Uterus (tissue), 2 donors: Measurements from ENCODE around the gene CPEB3.

ENCODE experiments used
- POLR2A ChIP-seq, 2 donors: fragments of 450-650 bp; IDR thresholded peaks; one replicate each; pipeline ENCODE4 v1.6.1; 2016; ENCODE audit warnings: antibody characterized with exemption in 2 of 2, mild to moderate bottlenecking in 1 of 2, moderate library complexity in 1 of 2
- TF ChIP-seq, protein P1 (sequence below), 4 experiments: fragments of 200-600 bp in 2 of 4; fragments of 450-650 bp in 2 of 4; sonication (generic) in 2 of 4; IDR thresholded peaks; one replicate each; pipeline ENCODE4 v1.5.1; 2016 to 2019; ENCODE audit warnings: antibody characterized with exemption in 4 of 4, mild to moderate bottlenecking in 2 of 4, moderate library complexity in 1 of 4

- no peak for TF ChIP-seq POLR2A (IDR thresholded peaks at IDR 0.05)
- TF ChIP-seq, protein P1, sequence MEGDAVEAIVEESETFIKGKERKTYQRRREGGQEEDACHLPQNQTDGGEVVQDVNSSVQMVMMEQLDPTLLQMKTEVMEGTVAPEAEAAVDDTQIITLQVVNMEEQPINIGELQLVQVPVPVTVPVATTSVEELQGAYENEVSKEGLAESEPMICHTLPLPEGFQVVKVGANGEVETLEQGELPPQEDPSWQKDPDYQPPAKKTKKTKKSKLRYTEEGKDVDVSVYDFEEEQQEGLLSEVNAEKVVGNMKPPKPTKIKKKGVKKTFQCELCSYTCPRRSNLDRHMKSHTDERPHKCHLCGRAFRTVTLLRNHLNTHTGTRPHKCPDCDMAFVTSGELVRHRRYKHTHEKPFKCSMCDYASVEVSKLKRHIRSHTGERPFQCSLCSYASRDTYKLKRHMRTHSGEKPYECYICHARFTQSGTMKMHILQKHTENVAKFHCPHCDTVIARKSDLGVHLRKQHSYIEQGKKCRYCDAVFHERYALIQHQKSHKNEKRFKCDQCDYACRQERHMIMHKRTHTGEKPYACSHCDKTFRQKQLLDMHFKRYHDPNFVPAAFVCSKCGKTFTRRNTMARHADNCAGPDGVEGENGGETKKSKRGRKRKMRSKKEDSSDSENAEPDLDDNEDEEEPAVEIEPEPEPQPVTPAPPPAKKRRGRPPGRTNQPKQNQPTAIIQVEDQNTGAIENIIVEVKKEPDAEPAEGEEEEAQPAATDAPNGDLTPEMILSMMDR (IDR thresholded peaks at IDR 0.05) = no peak
Observed at GRCh38 chr10:92003258-92003657, 287.6 kb downstream of the CPEB3 start.
